Calu3 (cell line): ENCODE measurements around the gene MLLT3. TPM values are rescaled to one million over a fixed set of nuclear protein-coding genes. Genes with fewer than 3 reads are reported as not detected.

ENCODE experiments used
- BruUV-seq: library from RNA; stranded (reverse); fragments of 400-500 nt; replicated peaks from 2 replicates; lab custom pipeline; 2021; lab: Mats Ljungman, UMichigan
- CTCF ChIA-PET: fragments of 300-600 bp; sonication (Branson Sonifier 250); formaldehyde crosslinking; loops from one replicate; lab custom pipeline; 2022; ENCODE audit warnings: antibody characterized with exemption; lab: Charles Lee
- DNase-seq: peaks from one replicate; pipeline ENCODE4 v3.0.0; 2022
- H3K27ac Mint-ChIP-seq: one replicate; pipeline ENCODE4 v1.8.0; 2022; ENCODE audit warnings: mixed read lengths; ENCODE audit not compliant: unreplicated experiment
- H3K27me3 Mint-ChIP-seq: one replicate; pipeline ENCODE4 v1.8.0; 2022; ENCODE audit warnings: mixed read lengths; ENCODE audit not compliant: unreplicated experiment
- H3K36me3 Mint-ChIP-seq: one replicate; pipeline ENCODE4 v1.8.0; 2022; ENCODE audit warnings: mild to moderate bottlenecking, moderate library complexity, mixed read lengths; ENCODE audit not compliant: insufficient read depth, unreplicated experiment
- H3K4me1 Mint-ChIP-seq: one replicate; pipeline ENCODE4 v1.8.0; 2022; ENCODE audit warnings: mild to moderate bottlenecking, low read depth, mixed read lengths; ENCODE audit not compliant: unreplicated experiment
- H3K4me3 Mint-ChIP-seq: one replicate; pipeline ENCODE4 v1.8.0; 2022; ENCODE audit warnings: mild to moderate bottlenecking, low read depth, moderate library complexity, mixed read lengths; ENCODE audit not compliant: unreplicated experiment
- H3K9me3 Mint-ChIP-seq: one replicate; pipeline ENCODE4 v1.8.0; 2022; ENCODE audit warnings: low read depth, mixed read lengths; ENCODE audit not compliant: unreplicated experiment
- CTCF ChIP-seq: fragments of 200-600 bp; IDR thresholded peaks from one replicate; pipeline ENCODE4 v1.8.0; 2022; ENCODE audit warnings: antibody characterized with exemption; ENCODE audit not compliant: unreplicated experiment
- intact Hi-C: fragments of 100-400 bp; cut with micrococcal nuclease; formaldehyde crosslinking; loops from one replicate; pipeline ENCODE4 v1.10.0; 2022; ENCODE audit not compliant: unreplicated experiment
- total RNA-seq: library from RNA; stranded (reverse); gene quantifications from 2 replicates; pipeline ENCODE4 v1.2.3, GENCODE V29; 2022

Gene MLLT3
- total RNA-seq, 1 experiment from 2014 or later, result 23.1 TPM

GRCh38 chr9:20570087-20570486 is 52.2 kb downstream of the MLLT3 start:
- no TSS peak for BruUV-seq

DNA sequence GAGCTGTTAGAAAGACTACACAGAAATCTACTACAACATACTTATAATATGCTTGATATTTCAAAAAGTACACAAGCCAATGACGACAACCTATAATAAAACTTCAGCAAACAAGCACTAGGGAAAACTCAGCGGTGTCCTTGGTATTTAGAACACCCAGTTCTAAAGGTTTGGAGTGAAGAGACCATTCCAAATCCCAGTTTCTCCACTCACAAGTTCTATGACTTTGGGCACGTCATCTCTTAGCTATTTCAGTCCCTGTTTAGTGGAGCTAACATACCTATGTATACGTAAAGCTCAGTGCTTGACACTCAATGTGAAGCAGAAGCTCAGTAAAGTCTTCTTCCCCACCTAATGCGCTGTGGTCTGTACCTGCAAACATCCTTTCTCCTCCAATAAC is 52.8 kb downstream of the MLLT3 start:
- no peak overlapping the region for H3K4me3 Mint-ChIP-seq
- H3K36me3 Mint-ChIP-seq, result no peaks in the 10 kb centered on the region
- no peak for DNase-seq
- no peaks in the 10 kb centered on the region for H3K9me3 Mint-ChIP-seq
- H3K27me3 Mint-ChIP-seq, result no peaks in the 10 kb centered on the region
- no peak for TF ChIP-seq CTCF
- H3K4me1 Mint-ChIP-seq, result peaks cover 36% of the 10 kb centered on the region
- intact Hi-C loops, result no loop called here
- no peak overlapping the region for H3K27ac Mint-ChIP-seq
- BruUV-seq, result no TSS peak
- CTCF ChIA-PET, result interaction anchor here (0.6 kb wide), 1 partner anchor 59 kb away, joined by 6 read pairs; no protein-coding TSS in a partner anchor

More at GRCh38 chr9:20570087-20570486, 52.2 kb downstream of the MLLT3 start:
- peaks cover 2% of the 10 kb centered on the region for H3K9me3 Mint-ChIP-seq
- no peaks in the 10 kb centered on the region for H3K36me3 Mint-ChIP-seq
- CTCF ChIA-PET, result no interaction called here
- H3K4me3 Mint-ChIP-seq, result no peak overlapping the region
- no peak overlapping the region for H3K27ac Mint-ChIP-seq
- H3K4me1 Mint-ChIP-seq, result peaks cover 36% of the 10 kb centered on the region
- no peak for DNase-seq
- H3K27me3 Mint-ChIP-seq, result no peaks in the 10 kb centered on the region
- no peak for TF ChIP-seq CTCF
- intact Hi-C loops, result loop anchor here (1.0 to 5.0 kb wide), 2 partner anchors 17 to 58 kb away; no protein-coding TSS in a partner anchor

DNA sequence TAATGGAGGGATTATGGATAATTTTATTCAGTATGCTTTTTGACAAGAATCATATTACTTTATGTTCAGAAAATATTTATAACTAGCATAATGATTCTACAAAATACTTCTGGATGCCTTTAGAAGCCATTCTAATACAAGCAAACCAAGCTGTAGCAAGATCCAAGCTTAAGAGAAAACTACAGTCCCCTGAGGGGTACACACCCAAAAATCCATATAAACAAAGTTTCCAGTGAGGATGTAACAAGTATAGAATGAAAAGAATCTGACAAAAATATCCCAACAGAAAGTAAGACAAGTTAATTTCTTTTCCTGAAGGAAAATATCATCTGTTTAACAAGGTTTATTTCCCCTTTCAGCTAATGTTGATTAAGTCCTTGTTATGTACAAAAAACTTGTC is 53.9 kb downstream of the MLLT3 start:
- no TSS peak for BruUV-seq
- peak overlapping the region; percentile 15 for H3K27ac Mint-ChIP-seq

GRCh38 chr9:20566401-20566800 is 55.9 kb downstream of the MLLT3 start:
- Mint-ChIP-seq H3K4me1 (peaks cover 36% of the 10 kb centered on the region), H3K4me3 (no peak overlapping the region), H3K27ac (no peak overlapping the region), H3K36me3 (no peaks in the 10 kb centered on the region), H3K9me3 (no peaks in the 10 kb centered on the region), H3K27me3 (no peaks in the 10 kb centered on the region)
- no peak for TF ChIP-seq CTCF
- CTCF ChIA-PET, result no interaction called here
- intact Hi-C loops, result no loop called here
- DNase-seq, result no peak
- BruUV-seq, result no TSS peak

More for the DNA sequence above, 53.9 kb downstream of the MLLT3 start:
- Mint-ChIP-seq H3K27me3 (no peaks in the 10 kb centered on the region), H3K9me3 (no peaks in the 10 kb centered on the region), H3K4me1 (peaks cover 36% of the 10 kb centered on the region), H3K4me3 (no peak overlapping the region), H3K36me3 (no peaks in the 10 kb centered on the region)
- no peak for TF ChIP-seq CTCF
- no peak for DNase-seq
- CTCF ChIA-PET, result interaction anchor here (0.7 kb wide), 1 partner anchor 11 kb away, joined by 3 read pairs; no protein-coding TSS in a partner anchor
- intact Hi-C loops, result no loop called here
